ENCODE data around the gene HMG20A. TPM values are rescaled to one million over a fixed set of nuclear protein-coding genes. Genes with fewer than 3 reads are reported as not detected.

The HMG20A gene
- polyA plus RNA-seq, 1 donor from 2014 or later: 52.2 TPM

DNA sequence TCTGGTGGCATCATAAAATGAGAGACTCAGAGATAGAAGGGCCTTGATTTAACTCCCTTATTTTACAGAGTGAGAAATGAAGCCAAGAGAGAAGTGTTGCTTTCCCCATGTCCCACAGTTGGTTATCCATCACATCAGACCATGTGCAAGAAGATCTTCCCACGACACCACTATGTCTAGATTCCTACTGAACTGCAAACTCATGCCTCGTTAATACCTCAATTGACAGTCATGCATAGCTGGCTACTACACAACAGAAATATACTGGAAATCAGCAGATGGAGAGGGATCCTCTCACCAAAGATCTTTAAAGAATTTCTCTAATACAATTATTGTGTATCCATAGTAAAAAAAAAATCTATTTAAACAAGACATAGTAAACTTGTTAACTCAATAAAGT, 34.1 kb upstream of the HMG20A start:
- Histone ChIP-seq H3K4me2 (ENCODE audit: low read length) (no peak overlapping the region), H3K36me3 (ENCODE audit: insufficient read depth, low read length) (no peaks in the 10 kb centered on the region), H4K20me1 (ENCODE audit: insufficient read depth) (no peaks in the 10 kb centered on the region), H3K9me3 (ENCODE audit: low read length) (no peaks in the 10 kb centered on the region), H2AFZ (ENCODE audit: low read depth, low read length) (no peak overlapping the region), H3K9ac (ENCODE audit: low read length) (no peak overlapping the region), H3K9me2 (ENCODE audit: insufficient read depth, low read length) (no peaks in the 10 kb centered on the region), H3F3A (ENCODE audit: insufficient read depth, low read length, poor library complexity, severe bottlenecking) (no peaks in the 10 kb centered on the region), H3K79me2 (replicated peaks; ENCODE audit: insufficient read depth, low read length) (no peaks in the 10 kb centered on the region), H3K4me3 (ENCODE audit: low read length) (no peak overlapping the region), H3K27ac (ENCODE audit: low read length) (no peak overlapping the region), H3K27me3 (ENCODE audit: insufficient read depth, low read depth, low read length) (no peaks in the 10 kb centered on the region)
- TF ChIP-seq TAF1 (IDR thresholded peaks at IDR 0.05; ENCODE audit: low read depth): no peak
- no peak for TF ChIP-seq SMC3 (conservative IDR thresholded peaks at IDR 0.05; ENCODE audit: poor library complexity)
- TF ChIP-seq, protein P1, sequence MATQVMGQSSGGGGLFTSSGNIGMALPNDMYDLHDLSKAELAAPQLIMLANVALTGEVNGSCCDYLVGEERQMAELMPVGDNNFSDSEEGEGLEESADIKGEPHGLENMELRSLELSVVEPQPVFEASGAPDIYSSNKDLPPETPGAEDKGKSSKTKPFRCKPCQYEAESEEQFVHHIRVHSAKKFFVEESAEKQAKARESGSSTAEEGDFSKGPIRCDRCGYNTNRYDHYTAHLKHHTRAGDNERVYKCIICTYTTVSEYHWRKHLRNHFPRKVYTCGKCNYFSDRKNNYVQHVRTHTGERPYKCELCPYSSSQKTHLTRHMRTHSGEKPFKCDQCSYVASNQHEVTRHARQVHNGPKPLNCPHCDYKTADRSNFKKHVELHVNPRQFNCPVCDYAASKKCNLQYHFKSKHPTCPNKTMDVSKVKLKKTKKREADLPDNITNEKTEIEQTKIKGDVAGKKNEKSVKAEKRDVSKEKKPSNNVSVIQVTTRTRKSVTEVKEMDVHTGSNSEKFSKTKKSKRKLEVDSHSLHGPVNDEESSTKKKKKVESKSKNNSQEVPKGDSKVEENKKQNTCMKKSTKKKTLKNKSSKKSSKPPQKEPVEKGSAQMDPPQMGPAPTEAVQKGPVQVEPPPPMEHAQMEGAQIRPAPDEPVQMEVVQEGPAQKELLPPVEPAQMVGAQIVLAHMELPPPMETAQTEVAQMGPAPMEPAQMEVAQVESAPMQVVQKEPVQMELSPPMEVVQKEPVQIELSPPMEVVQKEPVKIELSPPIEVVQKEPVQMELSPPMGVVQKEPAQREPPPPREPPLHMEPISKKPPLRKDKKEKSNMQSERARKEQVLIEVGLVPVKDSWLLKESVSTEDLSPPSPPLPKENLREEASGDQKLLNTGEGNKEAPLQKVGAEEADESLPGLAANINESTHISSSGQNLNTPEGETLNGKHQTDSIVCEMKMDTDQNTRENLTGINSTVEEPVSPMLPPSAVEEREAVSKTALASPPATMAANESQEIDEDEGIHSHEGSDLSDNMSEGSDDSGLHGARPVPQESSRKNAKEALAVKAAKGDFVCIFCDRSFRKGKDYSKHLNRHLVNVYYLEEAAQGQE (IDR thresholded peaks at IDR 0.05; ENCODE audit: borderline replicate concordance): no peak

DNA sequence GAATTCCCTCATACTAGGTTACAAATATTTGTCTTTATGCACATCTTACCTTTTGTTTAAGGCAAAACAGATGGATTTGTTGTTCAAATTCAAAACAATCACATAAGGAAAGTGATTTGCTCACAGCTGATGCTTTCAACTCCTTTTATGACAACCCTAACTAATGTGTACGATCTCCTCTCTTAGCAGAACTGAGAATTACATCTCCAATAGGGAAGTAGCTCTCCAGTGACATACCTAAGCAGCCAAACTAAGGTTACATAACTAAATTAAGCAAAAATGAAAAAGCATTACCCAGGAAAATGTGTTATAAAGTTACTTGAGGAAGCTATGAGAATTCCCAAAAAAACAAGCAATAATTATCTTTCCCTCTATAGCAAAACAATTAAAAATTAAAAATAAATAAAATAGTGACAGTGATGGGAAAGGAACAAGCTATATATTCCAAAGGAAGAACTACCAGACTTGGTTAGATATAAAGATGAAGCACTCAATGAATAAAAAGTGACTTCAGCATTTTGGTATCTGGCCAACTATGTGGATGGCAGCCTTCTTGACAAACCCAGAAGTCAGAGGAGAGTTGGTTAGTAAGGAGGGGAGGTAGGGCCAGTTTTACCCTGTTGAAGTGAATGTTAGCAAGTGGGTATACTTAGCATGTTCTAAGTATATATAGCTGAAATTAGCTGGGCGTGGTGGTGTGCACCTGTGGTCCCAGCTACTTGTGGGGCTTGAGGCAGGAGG, 33.2 kb upstream of the HMG20A start:
- H3K9ac ChIP-seq (ENCODE audit: low read length): no peak overlapping the region
- H3K36me3 ChIP-seq (ENCODE audit: insufficient read depth, low read length): no peaks in the 10 kb centered on the region
- H3K4me2 ChIP-seq (ENCODE audit: low read length): no peak overlapping the region
- no peak for TF ChIP-seq MXI1 (conservative IDR thresholded peaks at IDR 0.05; ENCODE audit: poor library complexity, severe bottlenecking)
- TF ChIP-seq, protein P1 (IDR thresholded peaks at IDR 0.05; ENCODE audit: borderline replicate concordance): no peak
- no peak for TF ChIP-seq RAD21 (conservative IDR thresholded peaks at IDR 0.05)
- no peak for TF ChIP-seq EP300 (conservative IDR thresholded peaks at IDR 0.05; ENCODE audit: poor library complexity, severe bottlenecking)
- TF ChIP-seq TAF1 (IDR thresholded peaks at IDR 0.05; ENCODE audit: low read depth): no peak
- no peak for TF ChIP-seq EZH2 (IDR thresholded peaks at IDR 0.05; ENCODE audit: borderline replicate concordance, insufficient read depth, low read length, poor library complexity, severe bottlenecking)
- no peaks in the 10 kb centered on the region for H4K20me1 ChIP-seq (ENCODE audit: insufficient read depth)
- H3K9me2 ChIP-seq (ENCODE audit: insufficient read depth, low read length): no peaks in the 10 kb centered on the region
- no peak overlapping the region for H3K4me3 ChIP-seq (ENCODE audit: low read length)
- no peaks in the 10 kb centered on the region for H3K79me2 ChIP-seq (replicated peaks; ENCODE audit: insufficient read depth, low read length)
- H3K27me3 ChIP-seq (ENCODE audit: insufficient read depth, low read depth, low read length): no peaks in the 10 kb centered on the region
- H2AFZ ChIP-seq (ENCODE audit: low read depth, low read length): no peak overlapping the region
- no peak overlapping the region for H3K27ac ChIP-seq (ENCODE audit: low read length)
- no peaks in the 10 kb centered on the region for H3F3A ChIP-seq (ENCODE audit: insufficient read depth, low read length, poor library complexity, severe bottlenecking)
- no peaks in the 10 kb centered on the region for H3K9me3 ChIP-seq (ENCODE audit: low read length)
